HEK293 (cell line): ENCODE measurements around the gene IGF2R.

Experiments used
- CTCF ChIA-PET: fragments of 350-600 bp; formaldehyde crosslinking; extraction: SDS; loops from one replicate; lab custom pipeline; 2021; ENCODE audit warnings: antibody characterized with exemption; lab: Yijun Ruan, JAX
- POLR2A ChIA-PET: fragments of 300-600 bp; formaldehyde crosslinking; extraction: SDS; loops from one replicate; lab custom pipeline; 2020; ENCODE audit warnings: antibody characterized with exemption, inconsistent platforms; lab: Yijun Ruan, JAX
- H3K27ac ChIP-seq: fragments of 200-500 bp; sonication (Bioruptor generic); 2 replicates; pipeline ENCODE4 v1.5.1; 2014; ENCODE audit warnings: low read depth, low read length, control low read depth, inconsistent platforms; ENCODE audit errors: extremely low read depth
- H3K36me3 ChIP-seq, 2 experiments: fragments of 200-500 bp in 1 of 2; sonication (Bioruptor generic) in 1 of 2; 1 replicate in 1 of 2; 2 replicates in 1 of 2; pipeline ENCODE4 v1.5.1; 2014 to 2017; ENCODE audit warnings: inconsistent platforms in 2 of 2, low read length in 2 of 2; ENCODE audit not compliant: control insufficient read depth in 2 of 2, insufficient read depth in 1 of 2
- H3K4me1 ChIP-seq: fragments of 200-500 bp; sonication (Bioruptor generic); 2 replicates; pipeline ENCODE4 v1.5.1; 2014; ENCODE audit warnings: mild to moderate bottlenecking, low read length, inconsistent platforms; ENCODE audit not compliant: control insufficient read depth, insufficient read depth
- H3K4me3 ChIP-seq: 2 replicates; pipeline ENCODE4 v1.5.1; 2011; ENCODE audit warnings: low read depth, mild to moderate bottlenecking, control low read depth, low read length, moderate library complexity
- H3K9me3 ChIP-seq: fragments of 200-500 bp; sonication (Bioruptor generic); 2 replicates; pipeline ENCODE4 v1.5.1; 2014; ENCODE audit warnings: low read depth, low read length, inconsistent platforms; ENCODE audit not compliant: control insufficient read depth, insufficient read depth
- FEZF1 ChIP-seq: fragments of 450-650 bp; formaldehyde crosslinking; IDR thresholded peaks from 2 replicates; pipeline ENCODE4 v1.5.1; 2016; ENCODE audit warnings: missing biosample characterization, missing genetic modification characterization
- INSM2 ChIP-seq: fragments of 450-650 bp; formaldehyde crosslinking; IDR thresholded peaks from 2 replicates; pipeline ENCODE4 v1.5.1; 2016; ENCODE audit warnings: missing biosample characterization, missing genetic modification characterization
- MZF1 ChIP-seq: fragments of 450-650 bp; formaldehyde crosslinking; IDR thresholded peaks from 2 replicates; pipeline ENCODE4 v1.5.1; 2017; ENCODE audit warnings: missing biosample characterization, missing genetic modification characterization, borderline replicate concordance
- PBX3 ChIP-seq: sonication (generic); formaldehyde crosslinking; IDR thresholded peaks from 2 replicates; pipeline ENCODE4 v1.8.1; 2022; ENCODE audit warnings: mild to moderate bottlenecking, moderate library complexity, missing genetic modification reagents
- SP2 ChIP-seq: fragments of 450-650 bp; formaldehyde crosslinking; IDR thresholded peaks from 2 replicates; pipeline ENCODE4 v1.5.1; 2016; ENCODE audit warnings: missing biosample characterization, missing genetic modification characterization
- ZNF138 ChIP-seq: fragments of 450-650 bp; formaldehyde crosslinking; IDR thresholded peaks from 2 replicates; pipeline ENCODE4 v1.5.1; 2016; ENCODE audit warnings: missing biosample characterization, missing genetic modification characterization, borderline replicate concordance
- ZNF155 ChIP-seq: fragments of 450-650 bp; formaldehyde crosslinking; IDR thresholded peaks from 2 replicates; pipeline ENCODE4 v1.5.1; 2016; ENCODE audit warnings: missing biosample characterization, missing genetic modification characterization
- ZNF174 ChIP-seq: fragments of 450-650 bp; formaldehyde crosslinking; IDR thresholded peaks from 2 replicates; pipeline ENCODE4 v1.5.0; 2017; ENCODE audit warnings: missing biosample characterization, mild to moderate bottlenecking, missing genetic modification characterization
- ZNF184 ChIP-seq: fragments of 450-650 bp; IDR thresholded peaks from 2 replicates; pipeline ENCODE4 v1.5.1; 2018; ENCODE audit warnings: missing biosample characterization, mild to moderate bottlenecking, missing genetic modification characterization
- ZNF19 ChIP-seq: fragments of 450-650 bp; formaldehyde crosslinking; IDR thresholded peaks from 2 replicates; pipeline ENCODE4; 2016; ENCODE audit warnings: missing biosample characterization, missing genetic modification characterization, low read depth
- ZNF341 ChIP-seq: fragments of 450-650 bp; formaldehyde crosslinking; IDR thresholded peaks from 2 replicates; pipeline ENCODE4; 2016; ENCODE audit warnings: low read depth, missing biosample characterization, missing genetic modification characterization
- ZNF501 ChIP-seq: fragments of 450-650 bp; formaldehyde crosslinking; IDR thresholded peaks from 2 replicates; pipeline ENCODE4 v1.5.1; 2016; ENCODE audit warnings: missing biosample characterization, missing genetic modification characterization
- ZNF514 ChIP-seq: fragments of 450-650 bp; formaldehyde crosslinking; IDR thresholded peaks from 2 replicates; pipeline ENCODE4 v1.5.1; 2016; ENCODE audit warnings: missing biosample characterization, missing genetic modification characterization
- ZNF530 ChIP-seq: fragments of 450-650 bp; formaldehyde crosslinking; IDR thresholded peaks from 2 replicates; pipeline ENCODE4 v1.5.1; 2016; ENCODE audit warnings: low read depth, missing biosample characterization, missing genetic modification characterization
- ZNF555 ChIP-seq: fragments of 450-650 bp; formaldehyde crosslinking; conservative IDR thresholded peaks from 2 replicates; pipeline ENCODE4 v1.5.1; 2017; ENCODE audit warnings: missing biosample characterization, mild to moderate bottlenecking, missing genetic modification characterization, inconsistent platforms
- ZNF580 ChIP-seq: fragments of 450-650 bp; formaldehyde crosslinking; IDR thresholded peaks from 2 replicates; pipeline ENCODE4 v1.5.1; 2016; ENCODE audit warnings: missing biosample characterization, missing genetic modification characterization
- ZNF660 ChIP-seq: fragments of 450-650 bp; IDR thresholded peaks from 2 replicates; pipeline ENCODE4 v1.5.1; 2018; ENCODE audit warnings: missing biosample characterization, mild to moderate bottlenecking, missing genetic modification characterization
- ZNF701 ChIP-seq: fragments of 450-650 bp; formaldehyde crosslinking; IDR thresholded peaks from 2 replicates; pipeline ENCODE4 v1.5.1; 2016; ENCODE audit warnings: missing biosample characterization, missing genetic modification characterization
- ZNF791 ChIP-seq: fragments of 450-650 bp; formaldehyde crosslinking; IDR thresholded peaks from 2 replicates; pipeline ENCODE4 v1.5.1; 2016; ENCODE audit warnings: missing biosample characterization, missing genetic modification characterization
- ZNF792 ChIP-seq: fragments of 450-650 bp; formaldehyde crosslinking; IDR thresholded peaks from 2 replicates; pipeline ENCODE4 v1.5.1; 2016; ENCODE audit warnings: missing biosample characterization, missing genetic modification characterization
- TF ChIP-seq, protein P1 (sequence below): fragments of 450-650 bp; formaldehyde crosslinking; IDR thresholded peaks from 2 replicates; pipeline ENCODE4 v1.5.1; 2016; ENCODE audit warnings: missing biosample characterization, missing genetic modification characterization
- TF ChIP-seq, protein P2 (sequence below): fragments of 450-650 bp; formaldehyde crosslinking; IDR thresholded peaks from 2 replicates; pipeline ENCODE4 v1.5.1; 2017; ENCODE audit warnings: missing biosample characterization, missing genetic modification characterization
- TF ChIP-seq, protein P3 (sequence below): fragments of 450-650 bp; formaldehyde crosslinking; IDR thresholded peaks from 2 replicates; pipeline ENCODE4 v1.5.1; 2016; ENCODE audit warnings: missing biosample characterization, missing genetic modification characterization
- TF ChIP-seq, protein P4 (sequence below): fragments of 450-650 bp; formaldehyde crosslinking; IDR thresholded peaks from 2 replicates; pipeline ENCODE4 v1.5.1; 2016; ENCODE audit warnings: missing biosample characterization, missing genetic modification characterization
- TF ChIP-seq, protein P5 (sequence below): fragments of 450-650 bp; IDR thresholded peaks from 2 replicates; pipeline ENCODE4 v1.5.1; 2018; ENCODE audit warnings: missing biosample characterization, mild to moderate bottlenecking, missing genetic modification characterization

The IGF2R gene

DNA sequence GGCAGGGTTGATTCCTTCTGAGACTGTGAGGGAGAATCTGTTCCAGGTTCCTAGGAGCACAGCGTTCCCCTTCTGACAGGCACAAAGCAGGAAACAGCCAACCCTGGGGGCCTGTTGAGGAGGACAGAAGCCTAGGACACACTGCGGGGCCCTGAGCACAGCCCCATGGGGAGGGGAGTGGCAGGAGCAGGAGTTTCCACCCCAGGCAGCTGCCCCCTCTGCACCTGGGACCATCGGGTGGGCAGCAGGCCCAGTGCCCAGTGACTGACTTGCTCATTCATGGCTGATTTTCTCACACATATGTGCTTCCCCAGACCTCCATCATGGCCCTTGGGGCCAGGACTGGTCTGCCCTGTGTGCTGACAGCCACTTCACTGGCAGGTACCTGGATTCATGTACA is 146.5 kb downstream of the IGF2R start:
- ChIA-PET POLR2A (no interaction called here), CTCF (no interaction called here)
- no peaks in the 10 kb centered on the region for H3K4me1 ChIP-seq
- no peaks in the 10 kb centered on the region for H3K9me3 ChIP-seq
- no peak overlapping the region for H3K27ac ChIP-seq
- H3K36me3 ChIP-seq, result peaks cover 0 to 22% of the 10 kb centered on the region in 2 experiments; a peak in 1 of 3 replicates
- H3K4me3 ChIP-seq, result no peak overlapping the region
- TF ChIP-seq, protein P1, sequence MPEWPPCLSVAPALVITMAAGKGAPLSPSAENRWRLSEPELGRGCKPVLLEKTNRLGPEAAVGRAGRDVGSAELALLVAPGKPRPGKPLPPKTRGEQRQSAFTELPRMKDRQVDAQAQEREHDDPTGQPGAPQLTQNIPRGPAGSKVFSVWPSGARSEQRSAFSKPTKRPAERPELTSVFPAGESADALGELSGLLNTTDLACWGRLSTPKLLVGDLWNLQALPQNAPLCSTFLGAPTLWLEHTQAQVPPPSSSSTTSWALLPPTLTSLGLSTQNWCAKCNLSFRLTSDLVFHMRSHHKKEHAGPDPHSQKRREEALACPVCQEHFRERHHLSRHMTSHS, result no peak
- TF ChIP-seq ZNF555, result no peak
- no peak for TF ChIP-seq ZNF660 (tag by site-specific recombination)
- TF ChIP-seq, protein P2, sequence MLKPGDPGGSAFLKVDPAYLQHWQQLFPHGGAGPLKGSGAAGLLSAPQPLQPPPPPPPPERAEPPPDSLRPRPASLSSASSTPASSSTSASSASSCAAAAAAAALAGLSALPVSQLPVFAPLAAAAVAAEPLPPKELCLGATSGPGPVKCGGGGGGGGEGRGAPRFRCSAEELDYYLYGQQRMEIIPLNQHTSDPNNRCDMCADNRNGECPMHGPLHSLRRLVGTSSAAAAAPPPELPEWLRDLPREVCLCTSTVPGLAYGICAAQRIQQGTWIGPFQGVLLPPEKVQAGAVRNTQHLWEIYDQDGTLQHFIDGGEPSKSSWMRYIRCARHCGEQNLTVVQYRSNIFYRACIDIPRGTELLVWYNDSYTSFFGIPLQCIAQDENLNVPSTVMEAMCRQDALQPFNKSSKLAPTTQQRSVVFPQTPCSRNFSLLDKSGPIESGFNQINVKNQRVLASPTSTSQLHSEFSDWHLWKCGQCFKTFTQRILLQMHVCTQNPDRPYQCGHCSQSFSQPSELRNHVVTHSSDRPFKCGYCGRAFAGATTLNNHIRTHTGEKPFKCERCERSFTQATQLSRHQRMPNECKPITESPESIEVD (tag by site-specific recombination), result no peak
- TF ChIP-seq, protein P3, sequence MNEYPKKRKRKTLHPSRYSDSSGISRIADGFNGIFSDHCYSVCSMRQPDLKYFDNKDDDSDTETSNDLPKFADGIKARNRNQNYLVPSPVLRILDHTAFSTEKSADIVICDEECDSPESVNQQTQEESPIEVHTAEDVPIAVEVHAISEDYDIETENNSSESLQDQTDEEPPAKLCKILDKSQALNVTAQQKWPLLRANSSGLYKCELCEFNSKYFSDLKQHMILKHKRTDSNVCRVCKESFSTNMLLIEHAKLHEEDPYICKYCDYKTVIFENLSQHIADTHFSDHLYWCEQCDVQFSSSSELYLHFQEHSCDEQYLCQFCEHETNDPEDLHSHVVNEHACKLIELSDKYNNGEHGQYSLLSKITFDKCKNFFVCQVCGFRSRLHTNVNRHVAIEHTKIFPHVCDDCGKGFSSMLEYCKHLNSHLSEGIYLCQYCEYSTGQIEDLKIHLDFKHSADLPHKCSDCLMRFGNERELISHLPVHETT (tag by site-specific recombination), result no peak
- no peak for TF ChIP-seq SP2 (tag by site-specific recombination)
- TF ChIP-seq ZNF501 (tag by site-specific recombination), result no peak
- TF ChIP-seq ZNF530 (tag by site-specific recombination), result no peak
- no peak for TF ChIP-seq ZNF701
- TF ChIP-seq ZNF580 (tag by site-specific recombination), result no peak
- no peak for TF ChIP-seq ZNF155 (tag by site-specific recombination)
- TF ChIP-seq ZNF792 (tag by site-specific recombination), result no peak
- TF ChIP-seq ZNF184 (tag by site-specific recombination), result no peak
- no peak for TF ChIP-seq ZNF514 (tag by site-specific recombination)
- TF ChIP-seq ZNF138 (tag by site-specific recombination), result no peak
- TF ChIP-seq INSM2, result no peak
- TF ChIP-seq MZF1 (tag by site-specific recombination), result no peak

DNA sequence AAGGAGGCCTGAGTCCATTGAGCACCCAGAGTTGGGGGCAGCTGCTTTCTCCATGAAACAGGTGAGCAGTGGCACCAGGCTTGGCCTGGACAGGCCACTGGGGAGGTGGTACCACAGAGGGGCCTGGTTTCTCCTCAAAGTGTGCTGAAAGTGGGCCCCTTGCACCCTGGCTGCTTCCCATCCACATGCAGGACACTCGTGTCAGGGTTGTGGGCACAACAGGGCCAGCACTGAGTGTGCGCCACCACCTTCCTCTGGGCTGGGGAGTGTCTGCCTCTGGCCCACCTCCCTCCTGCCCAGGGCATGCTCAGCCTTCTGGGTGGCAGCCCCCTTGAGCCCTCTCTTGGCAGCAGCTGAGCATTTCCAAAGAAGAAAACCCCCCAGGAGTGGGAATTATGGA is 147.5 kb downstream of the IGF2R start:
- Histone ChIP-seq H3K27ac (no peak overlapping the region), H3K4me3 (no peak overlapping the region), H3K9me3 (no peaks in the 10 kb centered on the region), H3K4me1 (no peaks in the 10 kb centered on the region), H3K36me3 (peaks cover 0 to 19% of the 10 kb centered on the region in 2 experiments; a peak in 1 of 3 replicates)
- ChIA-PET POLR2A (no interaction called here), CTCF (interaction anchor here (0.6 kb wide), 1 partner anchor 316 kb away, joined by 4 read pairs; no protein-coding TSS in a partner anchor)
- no peak for TF ChIP-seq FEZF1 (tag by site-specific recombination)
- TF ChIP-seq, protein P4, sequence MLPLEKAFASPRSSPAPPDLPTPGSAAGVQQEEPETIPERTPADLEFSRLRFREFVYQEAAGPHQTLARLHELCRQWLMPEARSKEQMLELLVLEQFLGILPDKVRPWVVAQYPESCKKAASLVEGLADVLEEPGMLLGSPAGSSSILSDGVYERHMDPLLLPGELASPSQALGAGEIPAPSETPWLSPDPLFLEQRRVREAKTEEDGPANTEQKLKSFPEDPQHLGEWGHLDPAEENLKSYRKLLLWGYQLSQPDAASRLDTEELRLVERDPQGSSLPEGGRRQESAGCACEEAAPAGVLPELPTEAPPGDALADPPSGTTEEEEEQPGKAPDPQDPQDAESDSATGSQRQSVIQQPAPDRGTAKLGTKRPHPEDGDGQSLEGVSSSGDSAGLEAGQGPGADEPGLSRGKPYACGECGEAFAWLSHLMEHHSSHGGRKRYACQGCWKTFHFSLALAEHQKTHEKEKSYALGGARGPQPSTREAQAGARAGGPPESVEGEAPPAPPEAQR (tag by site-specific recombination), result no peak
- TF ChIP-seq ZNF155 (tag by site-specific recombination), result no peak
- TF ChIP-seq, protein P5, sequence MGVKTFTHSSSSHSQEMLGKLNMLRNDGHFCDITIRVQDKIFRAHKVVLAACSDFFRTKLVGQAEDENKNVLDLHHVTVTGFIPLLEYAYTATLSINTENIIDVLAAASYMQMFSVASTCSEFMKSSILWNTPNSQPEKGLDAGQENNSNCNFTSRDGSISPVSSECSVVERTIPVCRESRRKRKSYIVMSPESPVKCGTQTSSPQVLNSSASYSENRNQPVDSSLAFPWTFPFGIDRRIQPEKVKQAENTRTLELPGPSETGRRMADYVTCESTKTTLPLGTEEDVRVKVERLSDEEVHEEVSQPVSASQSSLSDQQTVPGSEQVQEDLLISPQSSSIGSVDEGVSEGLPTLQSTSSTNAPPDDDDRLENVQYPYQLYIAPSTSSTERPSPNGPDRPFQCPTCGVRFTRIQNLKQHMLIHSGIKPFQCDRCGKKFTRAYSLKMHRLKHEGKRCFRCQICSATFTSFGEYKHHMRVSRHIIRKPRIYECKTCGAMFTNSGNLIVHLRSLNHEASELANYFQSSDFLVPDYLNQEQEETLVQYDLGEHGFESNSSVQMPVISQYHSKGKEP, result no peak
- TF ChIP-seq ZNF341, result no peak
- TF ChIP-seq ZNF19 (tag by site-specific recombination), result no peak
- no peak for TF ChIP-seq ZNF174 (tag by site-specific recombination)
- TF ChIP-seq ZNF791, result no peak
- no peak for TF ChIP-seq PBX3
